Measurements from ENCODE around the gene RFLNA. TPM values are rescaled to one million over a fixed set of nuclear protein-coding genes. Genes with fewer than 3 reads are reported as not detected.

RFLNA gene
- total and polyA plus RNA-seq, 2 experiments from 2014 or later, result 3.9 to 20.4 TPM

DNA sequence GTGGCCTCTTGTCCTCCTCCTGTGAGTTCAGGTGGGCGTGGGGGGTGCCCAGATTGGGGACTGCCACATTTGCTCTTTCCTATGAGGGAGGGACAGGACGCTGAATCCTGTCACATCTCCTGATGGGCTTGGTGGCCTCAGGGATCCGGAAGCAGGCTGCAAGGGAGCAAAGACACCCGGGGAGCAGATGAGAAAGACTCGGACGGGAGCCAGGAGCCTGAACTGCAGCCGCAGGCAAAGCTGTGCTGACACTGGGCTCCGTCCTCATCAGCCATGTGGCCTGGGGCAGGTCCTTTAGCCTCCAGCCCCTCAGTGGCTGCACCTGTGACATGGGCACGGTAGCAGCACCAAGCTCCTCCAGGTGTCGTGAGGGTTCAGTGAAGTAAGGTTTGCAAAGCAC is 40.8 kb upstream of the RFLNA start (continued):
- TF ChIP-seq, protein P1, sequence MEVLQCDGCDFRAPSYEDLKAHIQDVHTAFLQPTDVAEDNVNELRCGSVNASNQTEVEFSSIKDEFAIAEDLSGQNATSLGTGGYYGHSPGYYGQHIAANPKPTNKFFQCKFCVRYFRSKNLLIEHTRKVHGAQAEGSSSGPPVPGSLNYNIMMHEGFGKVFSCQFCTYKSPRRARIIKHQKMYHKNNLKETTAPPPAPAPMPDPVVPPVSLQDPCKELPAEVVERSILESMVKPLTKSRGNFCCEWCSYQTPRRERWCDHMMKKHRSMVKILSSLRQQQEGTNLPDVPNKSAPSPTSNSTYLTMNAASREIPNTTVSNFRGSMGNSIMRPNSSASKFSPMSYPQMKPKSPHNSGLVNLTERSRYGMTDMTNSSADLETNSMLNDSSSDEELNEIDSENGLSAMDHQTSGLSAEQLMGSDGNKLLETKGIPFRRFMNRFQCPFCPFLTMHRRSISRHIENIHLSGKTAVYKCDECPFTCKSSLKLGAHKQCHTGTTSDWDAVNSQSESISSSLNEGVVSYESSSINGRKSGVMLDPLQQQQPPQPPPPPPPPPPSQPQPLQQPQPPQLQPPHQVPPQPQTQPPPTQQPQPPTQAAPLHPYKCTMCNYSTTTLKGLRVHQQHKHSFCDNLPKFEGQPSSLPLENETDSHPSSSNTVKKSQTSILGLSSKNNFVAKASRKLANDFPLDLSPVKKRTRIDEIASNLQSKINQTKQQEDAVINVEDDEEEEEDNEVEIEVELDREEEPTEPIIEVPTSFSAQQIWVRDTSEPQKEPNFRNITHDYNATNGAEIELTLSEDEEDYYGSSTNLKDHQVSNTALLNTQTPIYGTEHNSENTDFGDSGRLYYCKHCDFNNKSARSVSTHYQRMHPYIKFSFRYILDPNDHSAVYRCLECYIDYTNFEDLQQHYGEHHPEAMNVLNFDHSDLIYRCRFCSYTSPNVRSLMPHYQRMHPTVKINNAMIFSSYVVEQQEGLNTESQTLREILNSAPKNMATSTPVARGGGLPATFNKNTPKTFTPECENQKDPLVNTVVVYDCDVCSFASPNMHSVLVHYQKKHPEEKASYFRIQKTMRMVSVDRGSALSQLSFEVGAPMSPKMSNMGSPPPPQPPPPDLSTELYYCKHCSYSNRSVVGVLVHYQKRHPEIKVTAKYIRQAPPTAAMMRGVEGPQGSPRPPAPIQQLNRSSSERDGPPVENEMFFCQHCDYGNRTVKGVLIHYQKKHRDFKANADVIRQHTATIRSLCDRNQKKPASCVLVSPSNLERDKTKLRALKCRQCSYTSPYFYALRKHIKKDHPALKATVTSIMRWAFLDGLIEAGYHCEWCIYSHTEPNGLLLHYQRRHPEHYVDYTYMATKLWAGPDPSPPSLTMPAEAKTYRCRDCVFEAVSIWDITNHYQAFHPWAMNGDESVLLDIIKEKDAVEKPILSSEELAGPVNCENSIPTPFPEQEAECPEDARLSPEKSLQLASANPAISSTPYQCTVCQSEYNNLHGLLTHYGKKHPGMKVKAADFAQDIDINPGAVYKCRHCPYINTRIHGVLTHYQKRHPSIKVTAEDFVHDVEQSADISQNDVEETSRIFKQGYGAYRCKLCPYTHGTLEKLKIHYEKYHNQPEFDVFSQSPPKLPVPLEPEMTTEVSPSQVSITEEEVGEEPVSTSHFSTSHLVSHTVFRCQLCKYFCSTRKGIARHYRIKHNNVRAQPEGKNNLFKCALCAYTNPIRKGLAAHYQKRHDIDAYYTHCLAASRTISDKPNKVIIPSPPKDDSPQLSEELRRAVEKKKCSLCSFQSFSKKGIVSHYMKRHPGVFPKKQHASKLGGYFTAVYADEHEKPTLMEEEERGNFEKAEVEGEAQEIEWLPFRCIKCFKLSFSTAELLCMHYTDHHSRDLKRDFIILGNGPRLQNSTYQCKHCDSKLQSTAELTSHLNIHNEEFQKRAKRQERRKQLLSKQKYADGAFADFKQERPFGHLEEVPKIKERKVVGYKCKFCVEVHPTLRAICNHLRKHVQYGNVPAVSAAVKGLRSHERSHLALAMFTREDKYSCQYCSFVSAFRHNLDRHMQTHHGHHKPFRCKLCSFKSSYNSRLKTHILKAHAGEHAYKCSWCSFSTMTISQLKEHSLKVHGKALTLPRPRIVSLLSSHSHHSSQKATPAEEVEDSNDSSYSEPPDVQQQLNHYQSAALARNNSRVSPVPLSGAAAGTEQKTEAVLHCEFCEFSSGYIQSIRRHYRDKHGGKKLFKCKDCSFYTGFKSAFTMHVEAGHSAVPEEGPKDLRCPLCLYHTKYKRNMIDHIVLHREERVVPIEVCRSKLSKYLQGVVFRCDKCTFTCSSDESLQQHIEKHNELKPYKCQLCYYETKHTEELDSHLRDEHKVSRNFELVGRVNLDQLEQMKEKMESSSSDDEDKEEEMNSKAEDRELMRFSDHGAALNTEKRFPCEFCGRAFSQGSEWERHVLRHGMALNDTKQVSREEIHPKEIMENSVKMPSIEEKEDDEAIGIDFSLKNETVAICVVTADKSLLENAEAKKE (CRISPR knock-in tag; IDR thresholded peaks at IDR 0.05), result no peak

DNA sequence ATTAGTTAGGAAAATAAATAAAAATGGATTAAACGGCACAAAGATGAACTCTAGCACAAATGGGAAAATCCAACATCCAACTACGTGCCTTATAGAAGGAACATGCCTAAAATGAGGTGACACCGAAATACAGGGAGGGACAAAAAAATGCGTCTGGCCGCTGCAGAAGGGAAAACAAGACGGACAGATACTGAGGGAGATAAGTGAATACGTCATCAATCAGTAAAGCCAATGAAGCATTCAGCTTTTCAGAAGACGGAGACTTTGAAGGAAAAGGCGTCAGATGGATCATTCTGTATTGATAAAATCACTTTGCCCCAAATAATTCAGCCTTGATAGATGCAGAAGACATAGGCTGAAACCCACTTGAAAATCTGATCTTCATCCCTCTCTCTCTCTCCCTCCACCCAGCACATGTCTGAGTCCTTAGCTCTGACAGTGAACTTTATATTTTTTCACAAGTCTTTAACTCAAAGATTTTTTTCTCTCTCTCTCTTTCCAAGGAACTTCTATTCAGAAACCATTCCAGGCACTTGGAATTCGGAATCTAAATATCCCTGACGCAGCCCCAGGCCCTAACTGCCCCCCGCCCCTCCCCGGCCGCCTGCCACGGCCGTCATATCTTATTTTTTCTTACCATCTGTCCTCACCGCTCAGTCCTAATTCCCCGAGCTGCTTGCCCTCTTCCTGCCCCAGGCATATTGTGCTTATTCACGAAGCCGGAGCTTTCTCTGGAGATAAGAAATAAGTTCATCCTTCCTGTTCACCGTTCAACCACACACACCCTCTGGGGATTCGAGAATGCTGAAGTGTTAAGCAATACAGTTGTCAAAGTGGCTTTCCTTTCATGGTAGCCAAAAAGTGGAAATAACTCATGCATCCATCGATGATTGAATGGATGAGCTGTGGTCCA is 35.5 kb upstream of the RFLNA start:
- no peaks in the 10 kb centered on the region for H4K20me1 ChIP-seq (replicated peaks; ENCODE audit: insufficient read depth)
- H3K36me3 ChIP-seq (ENCODE audit: insufficient read depth), result no peaks in the 10 kb centered on the region
- Mint-ChIP-seq H3K36me3 (ENCODE audit: low read depth) (no peaks in the 10 kb centered on the region), H3K27me3 (ENCODE audit: insufficient read depth, low read depth, poor library complexity) (peaks cover 7% of the 10 kb centered on the region), H3K27ac (no peak overlapping the region), H3K4me1 (peaks cover 12% of the 10 kb centered on the region), H3K4me3 (no peak overlapping the region), H3K9me3 (peaks cover 4% of the 10 kb centered on the region; the same call in 1 of the 3 replicates)
- no peaks in the 10 kb centered on the region for H3K27me3 ChIP-seq (ENCODE audit: insufficient read depth)
- H3K79me2 ChIP-seq (replicated peaks; ENCODE audit: insufficient read depth), result no peaks in the 10 kb centered on the region
- no peaks in the 10 kb centered on the region for H3F3A ChIP-seq (replicated peaks; ENCODE audit: low read depth)
- H3K4me1 ChIP-seq (ENCODE audit: insufficient read depth), result no peaks in the 10 kb centered on the region
- no peak overlapping the region for H3K4me2 ChIP-seq
- no peak overlapping the region for H2AFZ ChIP-seq
- DNase-seq (ENCODE audit: low spot score), result no peak
- H3K9me2 ChIP-seq (ENCODE audit: insufficient read depth), result no peaks in the 10 kb centered on the region
- no peak overlapping the region for H3K4me3 ChIP-seq
- ATAC-seq, result no peak
- H3K27ac ChIP-seq (ENCODE audit: low read depth), result no peak overlapping the region; the same call in 1 of the 2 replicates
- TF ChIP-seq CREB1 (CRISPR knock-in tag; IDR thresholded peaks at IDR 0.05; ENCODE audit: low read depth), result no peak
- TF ChIP-seq, protein P2, sequence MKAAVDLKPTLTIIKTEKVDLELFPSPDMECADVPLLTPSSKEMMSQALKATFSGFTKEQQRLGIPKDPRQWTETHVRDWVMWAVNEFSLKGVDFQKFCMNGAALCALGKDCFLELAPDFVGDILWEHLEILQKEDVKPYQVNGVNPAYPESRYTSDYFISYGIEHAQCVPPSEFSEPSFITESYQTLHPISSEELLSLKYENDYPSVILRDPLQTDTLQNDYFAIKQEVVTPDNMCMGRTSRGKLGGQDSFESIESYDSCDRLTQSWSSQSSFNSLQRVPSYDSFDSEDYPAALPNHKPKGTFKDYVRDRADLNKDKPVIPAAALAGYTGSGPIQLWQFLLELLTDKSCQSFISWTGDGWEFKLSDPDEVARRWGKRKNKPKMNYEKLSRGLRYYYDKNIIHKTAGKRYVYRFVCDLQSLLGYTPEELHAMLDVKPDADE (IDR thresholded peaks at IDR 0.05), result no peak
- no peak for TF ChIP-seq EZH2phosphoT487 (IDR thresholded peaks at IDR 0.05; ENCODE audit: unreplicated experiment)
- TF ChIP-seq, protein P3, sequence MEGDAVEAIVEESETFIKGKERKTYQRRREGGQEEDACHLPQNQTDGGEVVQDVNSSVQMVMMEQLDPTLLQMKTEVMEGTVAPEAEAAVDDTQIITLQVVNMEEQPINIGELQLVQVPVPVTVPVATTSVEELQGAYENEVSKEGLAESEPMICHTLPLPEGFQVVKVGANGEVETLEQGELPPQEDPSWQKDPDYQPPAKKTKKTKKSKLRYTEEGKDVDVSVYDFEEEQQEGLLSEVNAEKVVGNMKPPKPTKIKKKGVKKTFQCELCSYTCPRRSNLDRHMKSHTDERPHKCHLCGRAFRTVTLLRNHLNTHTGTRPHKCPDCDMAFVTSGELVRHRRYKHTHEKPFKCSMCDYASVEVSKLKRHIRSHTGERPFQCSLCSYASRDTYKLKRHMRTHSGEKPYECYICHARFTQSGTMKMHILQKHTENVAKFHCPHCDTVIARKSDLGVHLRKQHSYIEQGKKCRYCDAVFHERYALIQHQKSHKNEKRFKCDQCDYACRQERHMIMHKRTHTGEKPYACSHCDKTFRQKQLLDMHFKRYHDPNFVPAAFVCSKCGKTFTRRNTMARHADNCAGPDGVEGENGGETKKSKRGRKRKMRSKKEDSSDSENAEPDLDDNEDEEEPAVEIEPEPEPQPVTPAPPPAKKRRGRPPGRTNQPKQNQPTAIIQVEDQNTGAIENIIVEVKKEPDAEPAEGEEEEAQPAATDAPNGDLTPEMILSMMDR (conservative IDR thresholded peaks at IDR 0.05; ENCODE audit: low read depth in 2 of 2), result no peak
- no peak for TF ChIP-seq ZNF114 (CRISPR knock-in tag; IDR thresholded peaks at IDR 0.05)

Measured in GM23338 (cell line).